H1 (cell line): ENCODE measurements around the gene GPR161.

Source experiments
- CTCF ChIP-seq, 3 experiments: IDR thresholded peaks; 1 replicate in 2 of 3; 2 replicates in 1 of 3; pipeline versions ENCODE4 v1.5.1 to v1.6.1; 2011; ENCODE audit warnings: low read length in 3 of 3, mild to moderate bottlenecking in 3 of 3, inconsistent platforms in 2 of 3, low read depth in 1 of 3, moderate library complexity in 1 of 3; ENCODE audit not compliant: insufficient read depth in 1 of 3; ENCODE audit errors: control extremely low read depth in 1 of 3
- EP300 ChIP-seq, 2 experiments: IDR thresholded peaks; 1 replicate in 1 of 2; 2 replicates in 1 of 2; pipeline ENCODE4 v1.6.1; 2011 to 2012; ENCODE audit warnings: low read depth in 2 of 2, low read length in 2 of 2, mild to moderate bottlenecking in 2 of 2, borderline replicate concordance in 1 of 2, inconsistent platforms in 1 of 2, moderate library complexity in 1 of 2
- EZH2 ChIP-seq: fragments of 200-600 bp; sonication (generic); IDR thresholded peaks from 2 replicates; pipeline ENCODE4 v1.7.1; 2012; ENCODE audit warnings: low read depth, mild to moderate bottlenecking, moderate library complexity, low read length, inconsistent platforms; ENCODE audit not compliant: severe bottlenecking
- FOSL1 ChIP-seq: IDR thresholded peaks from 2 replicates; pipeline ENCODE4 v1.6.1; 2011; ENCODE audit warnings: mild to moderate bottlenecking, low read depth, low read length, moderate library complexity; ENCODE audit not compliant: insufficient read depth
- MAX ChIP-seq: IDR thresholded peaks from 2 replicates; pipeline ENCODE4 v1.6.1; 2012; ENCODE audit warnings: inconsistent platforms

GRCh38 chr1:168089979-168090337 is 46.8 kb downstream of the GPR161 start:
- TF ChIP-seq FOSL1 (no peak), MAX (no peak), CTCF (IDR thresholded peaks at IDR 0.05; ENCODE audit: control extremely low read depth in 1 of 3, insufficient read depth in 1 of 3, low read depth in 1 of 3, low read length in 3 of 3) (no peak), EP300 (IDR thresholded peaks at IDR 0.05; ENCODE audit: borderline replicate concordance in 1 of 2, low read depth in 2 of 2, low read length in 2 of 2) (no peak), EZH2 (no peak)
